Measurements from ENCODE around the gene NFKB1.
"Not testable (repeated sequence)": the region's sequence is repeated elsewhere in the genome, so short reads cannot be mapped to it uniquely, and the experiment has no call there.

The NFKB1 gene, protein sequence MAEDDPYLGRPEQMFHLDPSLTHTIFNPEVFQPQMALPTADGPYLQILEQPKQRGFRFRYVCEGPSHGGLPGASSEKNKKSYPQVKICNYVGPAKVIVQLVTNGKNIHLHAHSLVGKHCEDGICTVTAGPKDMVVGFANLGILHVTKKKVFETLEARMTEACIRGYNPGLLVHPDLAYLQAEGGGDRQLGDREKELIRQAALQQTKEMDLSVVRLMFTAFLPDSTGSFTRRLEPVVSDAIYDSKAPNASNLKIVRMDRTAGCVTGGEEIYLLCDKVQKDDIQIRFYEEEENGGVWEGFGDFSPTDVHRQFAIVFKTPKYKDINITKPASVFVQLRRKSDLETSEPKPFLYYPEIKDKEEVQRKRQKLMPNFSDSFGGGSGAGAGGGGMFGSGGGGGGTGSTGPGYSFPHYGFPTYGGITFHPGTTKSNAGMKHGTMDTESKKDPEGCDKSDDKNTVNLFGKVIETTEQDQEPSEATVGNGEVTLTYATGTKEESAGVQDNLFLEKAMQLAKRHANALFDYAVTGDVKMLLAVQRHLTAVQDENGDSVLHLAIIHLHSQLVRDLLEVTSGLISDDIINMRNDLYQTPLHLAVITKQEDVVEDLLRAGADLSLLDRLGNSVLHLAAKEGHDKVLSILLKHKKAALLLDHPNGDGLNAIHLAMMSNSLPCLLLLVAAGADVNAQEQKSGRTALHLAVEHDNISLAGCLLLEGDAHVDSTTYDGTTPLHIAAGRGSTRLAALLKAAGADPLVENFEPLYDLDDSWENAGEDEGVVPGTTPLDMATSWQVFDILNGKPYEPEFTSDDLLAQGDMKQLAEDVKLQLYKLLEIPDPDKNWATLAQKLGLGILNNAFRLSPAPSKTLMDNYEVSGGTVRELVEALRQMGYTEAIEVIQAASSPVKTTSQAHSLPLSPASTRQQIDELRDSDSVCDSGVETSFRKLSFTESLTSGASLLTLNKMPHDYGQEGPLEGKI

DNA sequence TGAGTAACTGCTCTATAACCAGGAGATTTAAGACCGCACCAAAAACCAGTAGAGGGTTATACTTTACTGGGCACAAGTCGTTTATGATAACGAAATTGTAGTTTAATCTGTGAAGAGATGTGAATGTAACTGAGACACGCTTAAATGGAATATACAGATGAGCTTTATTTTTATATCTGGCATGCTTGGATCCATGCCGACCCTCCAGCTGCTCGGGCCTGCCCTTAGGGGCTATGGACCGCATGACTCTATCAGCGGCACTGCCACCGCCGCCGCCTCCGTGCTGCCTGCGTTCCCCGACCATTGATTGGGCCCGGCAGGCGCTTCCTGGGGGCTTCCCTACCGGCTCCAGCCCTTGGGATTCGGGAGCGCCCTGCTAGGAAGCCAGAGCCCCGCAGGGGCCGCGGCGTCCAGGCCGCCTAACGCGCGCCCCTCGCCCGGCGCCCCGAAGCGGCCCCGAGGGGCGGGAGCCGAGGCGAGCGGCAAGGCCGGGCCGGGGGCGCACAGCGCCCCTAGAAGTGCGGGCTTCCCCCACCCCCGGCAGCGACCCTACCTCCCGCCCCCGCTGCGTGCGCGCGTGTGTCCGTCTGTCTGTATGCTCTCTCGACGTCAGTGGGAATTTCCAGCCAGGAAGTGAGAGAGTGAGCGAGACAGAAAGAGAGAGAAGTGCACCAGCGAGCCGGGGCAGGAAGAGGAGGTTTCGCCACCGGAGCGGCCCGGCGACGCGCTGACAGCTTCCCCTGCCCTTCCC is at the start of gene NFKB1:
TSS of gene NFKB1 (plus strand) at position 664 of the 751 bp plus-strand sequence. CDS start 24,160 bp downstream, outside the sequence.
- FAIRE-seq: no peak

DNA sequence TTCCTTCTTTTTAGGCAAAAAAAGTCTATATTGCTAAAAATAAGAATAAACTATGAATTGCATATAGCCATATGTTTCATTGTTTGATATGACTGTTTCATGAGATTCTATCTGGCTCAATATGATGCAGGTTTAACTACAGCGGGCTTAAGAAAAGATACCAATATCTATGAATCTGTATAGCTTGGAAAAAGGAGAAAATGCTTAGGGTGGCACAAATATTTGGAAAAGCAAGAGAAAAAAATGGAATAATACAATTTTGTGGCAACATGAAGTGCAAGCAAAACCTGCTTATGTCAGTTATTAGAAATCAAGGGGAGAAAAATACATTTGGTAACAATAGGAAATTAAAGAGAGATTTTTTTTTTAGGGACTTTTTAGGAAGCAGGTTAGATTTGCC is 48.3 kb upstream of the NFKB1 start:
- FAIRE-seq: no peak

DNA sequence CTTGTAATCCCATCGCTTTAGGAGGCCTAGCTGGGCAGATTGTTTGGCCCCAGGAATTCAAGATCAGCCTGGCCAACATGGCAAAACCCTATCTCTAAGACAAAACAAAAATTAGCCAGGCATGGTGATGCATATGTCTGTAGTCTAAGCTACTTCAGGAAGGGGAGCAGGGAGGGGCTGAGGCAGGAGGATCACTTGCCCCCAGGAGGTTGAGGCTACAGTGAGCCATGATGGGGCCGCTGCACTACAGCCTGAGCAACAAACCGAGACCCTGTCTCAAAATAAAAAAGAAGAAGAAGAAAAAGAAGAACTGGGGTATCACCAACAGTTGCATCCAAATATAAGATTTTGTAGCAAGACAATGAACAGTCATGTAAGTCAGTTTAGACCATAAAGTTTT is 47.3 kb upstream of the NFKB1 start:
- no peak for FAIRE-seq

DNA sequence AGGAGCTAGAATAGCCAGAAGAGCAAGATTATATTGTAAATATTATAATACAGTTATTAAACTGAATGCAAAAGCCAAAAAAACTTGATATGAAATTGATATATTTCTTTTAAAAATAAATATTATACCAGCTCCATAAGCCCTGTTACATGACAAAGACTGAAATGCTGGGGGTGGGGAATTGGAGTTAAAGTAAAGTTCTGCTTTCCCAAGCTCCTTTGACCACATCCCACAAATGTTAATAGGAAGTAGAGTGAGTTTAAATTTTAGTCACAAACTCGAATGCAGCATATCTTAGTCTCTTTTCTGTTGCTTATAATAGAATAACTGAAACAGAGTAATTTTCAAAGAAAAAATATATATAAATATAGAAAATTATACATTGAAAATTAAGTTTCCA is 46.9 kb upstream of the NFKB1 start:
- FAIRE-seq: no peak

DNA sequence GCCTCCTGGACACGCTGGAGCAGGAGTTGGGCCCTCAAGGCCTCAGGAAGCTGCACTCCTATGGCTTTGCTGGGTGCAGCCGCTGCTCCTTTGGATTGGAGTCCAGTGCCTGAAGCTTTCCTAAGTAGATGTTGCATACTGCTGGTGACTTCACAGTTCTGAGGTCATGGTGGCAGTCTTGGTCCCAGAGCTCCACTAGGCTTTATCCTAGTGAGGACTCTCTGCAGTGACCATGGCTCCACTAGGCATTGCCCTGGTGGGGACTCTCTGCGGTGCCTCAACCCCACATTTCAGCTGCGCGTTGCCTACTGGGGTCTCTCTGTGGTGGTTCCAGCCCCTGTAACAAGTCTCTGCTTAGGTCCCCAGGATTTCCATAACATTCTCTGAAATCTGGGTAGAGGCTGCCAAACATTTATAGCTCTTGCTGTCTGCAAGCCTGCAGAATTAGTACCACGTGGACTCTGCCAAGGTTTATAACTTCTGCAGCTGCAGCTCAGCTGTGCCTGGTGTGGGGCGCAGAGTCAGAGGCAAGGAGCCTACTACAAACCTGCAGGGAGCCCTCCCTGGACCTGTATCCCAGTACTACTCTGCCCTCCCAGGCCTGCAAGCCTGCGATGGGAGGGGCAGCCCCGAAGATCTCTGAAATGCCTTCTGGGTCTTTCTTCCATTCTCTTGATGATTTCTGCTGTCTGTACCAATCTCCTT is 46.0 kb upstream of the NFKB1 start:
- FAIRE-seq: no peak

DNA sequence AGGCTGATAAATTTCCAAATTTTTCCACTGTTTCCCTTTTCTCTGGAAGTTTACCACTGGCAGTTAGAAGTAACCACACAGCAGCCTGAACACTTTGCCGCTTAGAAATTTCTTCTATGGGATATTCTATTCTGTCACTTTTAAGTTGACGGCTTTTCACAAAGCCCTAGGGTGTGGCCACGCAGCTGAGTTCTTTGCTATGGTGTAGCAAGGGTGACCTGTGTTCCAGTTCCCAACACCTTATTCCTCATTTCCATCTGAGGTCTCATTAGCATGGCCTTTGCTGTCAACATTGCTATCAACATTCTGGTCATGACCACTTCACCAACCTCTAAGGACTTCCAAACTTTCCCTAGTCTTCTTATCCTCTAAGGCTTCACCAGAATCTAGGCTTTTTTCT is 45.4 kb upstream of the NFKB1 start:
- FAIRE-seq: no peak

DNA sequence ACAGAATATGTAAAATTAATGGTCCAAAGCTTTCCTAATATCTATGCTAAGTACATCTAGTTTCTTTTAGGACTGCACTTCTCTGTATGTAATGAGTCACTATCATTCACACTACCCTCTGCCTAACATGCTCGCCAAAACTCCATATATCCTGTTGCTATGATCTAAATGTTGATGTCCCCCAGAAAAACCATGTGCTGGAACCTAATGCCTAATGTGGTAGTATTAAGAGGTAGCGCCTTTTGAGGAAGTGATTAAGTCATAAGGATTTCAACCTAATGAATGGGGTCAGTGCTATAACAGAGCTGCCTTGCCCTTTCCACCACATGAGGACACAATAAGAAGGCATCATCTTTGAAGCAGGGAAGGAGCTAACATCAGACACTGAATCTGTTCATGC is 34.9 kb upstream of the NFKB1 start:
- no peak for FAIRE-seq

DNA sequence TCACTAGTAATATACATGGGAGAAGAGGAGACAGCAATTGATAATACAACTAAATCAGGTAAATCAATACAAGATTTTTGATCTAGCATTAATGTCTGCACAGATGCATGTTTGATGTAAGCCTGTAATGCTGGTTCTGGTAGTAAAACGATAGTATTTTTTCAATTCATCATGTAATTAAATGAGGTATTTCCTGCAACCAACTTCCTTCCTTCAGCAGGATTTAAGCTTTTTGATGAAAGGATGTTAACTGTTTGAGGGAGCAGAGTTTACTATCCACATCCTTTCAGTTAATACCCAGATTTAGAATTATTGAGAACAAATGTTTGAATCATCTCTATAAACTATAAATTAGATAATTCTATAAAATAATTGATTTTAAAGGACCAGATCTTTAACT is 31.4 kb upstream of the NFKB1 start:
- FAIRE-seq: no peak

DNA sequence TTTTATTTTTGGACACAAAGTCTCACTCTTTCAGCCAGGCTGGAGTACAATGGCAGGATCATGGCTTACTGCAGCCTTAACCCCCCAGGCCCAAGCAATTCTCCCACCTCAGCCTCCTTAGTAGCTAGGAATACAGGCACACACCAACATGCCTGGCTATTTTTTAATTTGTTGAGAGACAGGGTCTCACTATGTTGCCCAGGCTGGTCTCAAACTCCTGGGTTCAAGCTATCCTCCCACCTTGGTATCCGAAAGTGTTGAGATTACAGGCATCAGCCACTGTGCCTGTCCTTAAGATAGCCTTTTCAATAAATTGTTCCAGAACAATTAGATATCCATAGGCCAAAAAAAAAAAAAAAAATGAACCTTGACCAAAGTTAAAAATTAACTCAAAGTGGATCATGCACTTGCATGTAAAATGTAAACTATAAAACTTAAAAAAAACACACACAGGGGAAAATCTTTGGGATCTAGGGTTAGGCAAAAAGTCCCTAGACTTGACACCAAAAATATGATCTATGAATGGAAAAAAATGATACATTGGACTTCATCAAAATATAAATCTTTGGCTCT is 28.6 kb upstream of the NFKB1 start:
- no peak for FAIRE-seq

DNA sequence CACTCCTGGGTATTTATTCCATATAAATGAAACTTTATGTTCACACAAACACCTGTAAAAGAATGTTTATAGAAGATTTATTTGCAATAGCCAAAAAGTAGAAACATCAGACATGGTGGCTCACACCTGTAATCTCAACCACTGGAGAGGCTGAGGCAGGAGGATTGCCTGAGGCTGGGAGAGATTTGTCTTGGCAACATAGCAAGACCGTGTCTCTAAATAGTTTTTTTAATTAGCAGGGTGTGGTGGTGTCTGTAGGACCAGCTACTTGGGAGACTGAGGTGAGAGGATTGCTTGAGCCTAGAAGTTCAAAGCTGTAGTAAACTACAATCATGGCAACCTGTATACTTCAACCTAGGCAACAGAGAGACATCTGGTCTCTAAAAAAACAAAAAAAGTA is 27.7 kb upstream of the NFKB1 start:
- FAIRE-seq: no peak

DNA sequence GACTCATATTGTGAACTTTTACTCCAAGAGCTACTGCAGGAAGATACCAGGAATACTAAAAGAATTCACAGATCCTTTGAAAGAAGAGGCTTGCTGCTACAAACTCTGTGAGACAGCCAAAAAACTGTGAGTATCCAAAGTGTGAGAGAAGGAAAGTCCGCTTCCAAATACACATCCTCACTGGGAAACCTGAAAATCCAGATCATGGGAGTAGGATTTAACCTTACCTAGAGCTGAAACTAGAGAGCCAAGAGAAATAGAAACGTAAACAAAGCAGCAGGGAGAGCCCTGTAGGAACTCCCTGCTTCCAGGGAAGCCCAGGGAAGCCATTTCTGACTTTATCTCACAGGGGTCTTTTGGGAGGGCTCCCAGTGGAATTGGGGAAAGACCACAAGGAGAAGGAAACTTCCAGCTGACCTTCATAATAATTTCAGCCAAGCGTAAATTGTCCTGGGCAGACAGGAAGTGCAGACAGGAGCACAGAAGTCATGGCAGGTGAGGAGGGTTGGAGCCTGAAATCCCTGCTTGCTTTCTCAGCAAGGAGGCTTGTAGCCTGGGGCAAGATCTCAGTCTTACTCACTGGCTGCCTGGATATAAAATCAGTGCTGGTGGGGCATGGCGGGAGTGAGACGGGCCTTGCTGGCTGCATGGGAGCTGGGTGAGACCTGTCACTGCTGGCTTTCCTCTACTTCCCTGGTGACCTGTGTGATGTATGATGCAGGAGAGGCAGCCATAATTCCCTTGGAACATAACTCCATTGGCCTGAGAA is 26.2 kb upstream of the NFKB1 start:
- no peak for FAIRE-seq

DNA sequence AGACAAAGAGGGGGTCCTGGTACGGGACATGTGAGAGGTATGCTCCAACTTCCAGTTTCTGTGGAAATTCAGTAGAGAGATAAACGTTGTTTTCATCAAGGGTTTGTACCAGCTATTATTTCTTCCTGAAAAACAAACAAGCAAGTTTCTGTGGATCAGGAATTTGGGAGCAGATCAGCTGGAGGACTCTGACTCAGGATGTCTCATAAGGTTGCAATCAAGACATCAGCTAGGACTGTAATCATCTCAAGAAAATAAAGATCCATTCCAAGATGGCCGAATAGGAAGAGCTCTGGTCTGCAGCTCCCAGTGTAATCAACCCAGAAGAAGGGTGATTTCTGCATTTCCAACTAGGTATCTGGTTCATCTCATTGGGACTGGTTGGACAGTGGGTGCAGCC is 23.5 kb upstream of the NFKB1 start:
- no peak for FAIRE-seq

DNA sequence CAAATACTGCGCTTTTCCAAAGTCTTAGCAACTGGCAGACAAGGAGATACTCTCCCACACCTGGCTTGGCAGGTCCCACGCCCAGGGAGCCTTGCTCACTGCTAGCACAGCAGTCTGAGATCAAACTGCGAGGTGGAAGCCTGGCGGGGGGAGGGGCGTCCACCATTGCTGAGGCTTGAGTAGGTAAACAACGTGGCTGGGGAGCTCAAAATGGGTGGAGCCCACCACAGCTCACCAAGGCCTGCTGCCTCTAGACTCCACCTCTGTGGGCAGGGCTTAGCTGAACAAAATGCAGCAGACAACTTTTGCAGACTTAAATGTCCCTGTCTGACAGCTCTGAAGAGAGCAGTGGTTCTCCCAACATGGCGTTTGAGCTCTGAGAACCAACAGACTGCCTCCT is 23.0 kb upstream of the NFKB1 start:
- no peak for FAIRE-seq

DNA sequence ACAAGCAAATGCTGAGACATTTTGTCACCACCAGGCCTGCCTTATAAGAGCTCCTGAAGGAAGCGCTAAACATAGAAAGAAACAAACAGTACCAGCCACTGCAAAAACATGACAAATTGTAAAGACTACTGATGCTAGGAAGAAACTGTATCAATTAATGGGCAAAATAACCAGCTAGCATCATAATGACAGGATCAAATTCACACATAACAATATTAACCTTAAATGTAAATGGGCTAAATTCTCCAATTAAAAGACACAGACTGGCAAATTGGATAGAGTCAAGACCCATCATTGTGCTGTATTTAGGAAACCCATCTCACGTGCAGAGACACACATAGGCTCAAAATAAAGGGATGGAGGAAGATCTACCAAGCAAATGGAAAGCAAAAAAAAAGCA is 21.3 kb upstream of the NFKB1 start:
- not testable (repeated sequence) for FAIRE-seq

DNA sequence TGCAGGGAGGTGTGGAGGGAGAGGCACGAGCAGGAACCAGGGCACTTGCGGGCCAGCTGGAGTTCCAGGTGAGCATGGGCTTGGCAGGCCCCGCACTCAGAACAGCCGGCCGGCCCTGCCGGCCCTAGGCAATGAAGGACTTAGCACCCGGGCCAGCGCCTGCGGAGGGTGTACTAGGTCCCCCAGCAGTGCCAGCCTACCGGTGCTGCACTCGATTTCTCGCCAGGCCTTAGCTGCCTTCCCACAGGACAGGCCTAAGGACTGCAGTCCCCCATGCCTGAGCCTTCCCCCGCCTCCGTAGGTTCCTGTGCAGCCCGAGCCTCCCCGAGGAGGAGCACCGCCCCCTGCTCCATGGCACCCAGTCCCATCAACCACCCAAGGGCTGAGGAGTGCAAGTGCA is 18.0 kb upstream of the NFKB1 start:
- no peak for FAIRE-seq

DNA sequence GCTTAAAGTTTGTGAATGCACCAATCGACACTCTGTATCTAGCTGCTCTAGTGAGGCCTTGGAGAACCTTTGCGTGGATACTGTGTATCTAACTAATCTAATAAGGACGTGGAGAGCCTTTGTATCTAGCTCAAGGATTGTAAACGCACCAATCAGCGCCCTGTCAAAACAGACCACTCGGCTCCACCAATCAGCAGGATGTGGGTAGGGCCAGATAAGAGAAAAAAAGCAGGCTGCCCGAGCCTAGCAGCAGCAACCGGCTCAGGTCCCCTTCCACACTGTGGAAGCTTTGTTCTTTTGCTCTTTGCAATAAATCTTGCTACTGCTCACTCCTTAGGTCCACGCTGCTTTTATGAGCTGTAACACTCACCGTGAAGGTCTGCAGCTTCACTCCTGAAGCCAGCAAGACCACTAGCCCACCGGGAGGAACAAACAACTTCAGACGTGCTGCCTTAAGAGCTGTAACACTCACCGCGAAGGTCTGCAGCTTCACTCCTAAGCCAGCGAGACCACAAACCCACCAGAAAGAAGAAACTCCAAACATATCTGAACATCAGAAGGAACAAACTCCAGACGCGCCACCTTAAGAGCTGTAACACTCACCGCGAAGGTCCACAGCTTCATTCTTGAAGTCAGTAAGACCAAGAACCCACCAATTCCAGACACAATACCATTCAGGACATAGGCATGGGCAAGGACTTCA is 17.0 kb upstream of the NFKB1 start:
- FAIRE-seq: not testable (repeated sequence)

DNA sequence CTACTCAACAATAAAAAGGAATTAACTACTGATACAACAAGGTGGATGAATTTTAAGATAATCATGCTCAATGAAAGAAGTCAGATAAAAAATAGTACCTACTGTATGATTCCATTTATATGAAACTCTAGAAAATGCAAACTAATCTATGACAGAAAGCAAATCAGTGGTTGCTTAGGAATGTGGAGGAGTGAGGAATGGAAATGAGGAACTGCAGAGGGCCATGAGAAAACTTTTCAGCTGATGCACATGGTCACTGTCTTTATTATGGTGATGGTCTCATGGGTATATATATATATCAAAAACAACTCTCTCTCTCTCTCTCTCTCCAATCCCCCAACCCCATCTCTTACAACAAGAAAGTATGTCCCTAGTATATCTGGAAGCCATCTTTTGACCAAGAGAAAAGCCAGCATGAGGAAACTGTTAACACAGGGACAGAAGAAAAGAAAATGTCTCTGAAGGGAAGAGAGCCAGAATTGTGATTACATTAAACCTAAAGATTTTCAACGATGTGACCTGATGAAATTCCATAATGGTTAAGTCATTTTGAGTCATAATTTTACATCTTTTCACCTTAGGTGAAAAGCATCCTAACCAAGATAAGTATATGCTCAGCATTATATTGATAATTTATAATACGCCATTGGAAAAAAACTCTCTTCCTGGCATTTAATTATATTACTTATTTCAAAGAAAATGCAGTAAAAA is 8.5 kb upstream of the NFKB1 start:
- no peak for FAIRE-seq

DNA sequence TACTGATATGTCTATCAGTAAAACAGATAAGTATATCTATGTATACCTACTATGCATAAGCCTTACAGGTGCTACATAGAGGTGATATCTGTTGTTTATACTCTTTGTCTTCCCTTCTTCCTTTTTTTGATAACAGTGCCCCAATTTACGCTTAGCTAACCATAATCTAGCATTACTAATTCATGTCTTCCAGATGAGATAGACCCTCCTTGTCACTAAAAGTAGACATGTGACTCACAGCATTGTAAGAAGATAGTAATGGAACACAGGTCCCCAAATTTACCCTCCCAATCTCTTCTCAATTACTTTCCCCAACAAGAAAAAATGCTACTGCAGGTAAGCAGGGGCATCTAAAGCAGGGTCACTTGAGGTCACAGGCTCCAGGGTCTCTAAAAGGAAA is 7.9 kb upstream of the NFKB1 start:
- FAIRE-seq: no peak

DNA sequence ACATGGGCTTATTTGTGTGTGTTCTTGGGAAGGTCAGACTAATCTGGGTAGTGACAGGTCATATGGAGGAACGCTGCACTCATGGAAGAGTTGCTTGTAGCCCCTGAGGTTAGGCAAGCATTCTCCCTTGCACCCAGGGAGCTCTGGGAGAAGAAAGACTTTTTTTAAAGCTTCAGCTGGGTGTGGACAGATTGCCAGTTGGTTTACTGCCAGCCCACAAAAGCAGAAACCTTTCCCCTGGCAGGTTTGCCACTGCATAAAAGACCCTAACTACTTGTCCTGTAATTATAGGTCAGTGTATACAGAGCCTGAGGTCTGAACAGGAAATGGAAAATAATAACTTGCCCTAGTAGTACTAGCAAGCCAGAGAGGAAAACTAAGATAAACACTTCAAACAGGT is 7.4 kb upstream of the NFKB1 start:
- FAIRE-seq: no peak

DNA sequence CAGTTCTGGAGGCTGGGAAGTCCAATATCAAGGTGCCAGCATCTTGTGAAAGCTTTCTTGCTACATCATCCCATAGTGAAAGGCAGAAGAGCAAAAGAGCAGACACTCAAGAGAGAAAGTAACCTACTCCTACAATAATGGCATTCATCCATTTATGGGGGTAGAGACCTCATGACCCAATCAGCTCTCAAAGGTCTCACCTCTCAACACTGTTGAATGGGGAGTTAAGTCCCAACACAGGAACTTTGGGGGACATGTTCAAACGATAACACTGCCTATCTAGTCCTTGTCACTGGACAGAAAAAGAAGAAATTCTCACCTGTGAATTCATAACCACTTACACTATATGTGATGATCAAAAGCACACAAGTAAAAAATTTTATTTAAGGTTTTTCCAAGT is 6.6 kb upstream of the NFKB1 start:
- FAIRE-seq: no peak

All from G401.6 (cell line).